ENCODE data around the gene SGCG.
"Not testable (repeated sequence)": the region's sequence is repeated elsewhere in the genome, so short reads cannot be mapped to it uniquely, and the experiment has no call there.

DNA sequence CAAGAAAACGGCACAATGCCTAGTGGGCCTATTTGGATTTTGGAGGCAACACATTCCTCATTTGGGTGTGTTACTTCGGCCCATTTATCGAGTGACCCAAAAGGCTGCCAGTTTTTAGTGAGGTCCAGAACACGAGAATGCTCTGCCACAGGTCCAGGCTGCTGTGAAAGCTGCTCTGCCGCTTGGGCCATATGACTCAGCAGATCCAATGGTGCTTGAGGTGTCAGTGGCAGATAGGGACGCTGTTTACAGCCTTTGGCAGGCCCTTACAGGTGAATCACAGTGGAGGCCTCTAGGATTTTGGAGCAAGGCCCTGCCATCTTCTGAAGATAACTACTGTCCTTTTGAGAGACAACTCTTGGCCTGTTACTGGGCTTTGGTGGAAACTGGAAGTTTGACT, 134.1 kb downstream of the SGCG start:
- not testable (repeated sequence) for TF ChIP-seq POLR2A (IDR thresholded peaks at IDR 0.05; ENCODE audit: low read depth, low read length); LARP7 (IDR thresholded peaks at IDR 0.05); RELA (IDR thresholded peaks at IDR 0.05; ENCODE audit: borderline replicate concordance, partially characterized antibody); BHLHE40 (IDR thresholded peaks at IDR 0.05; ENCODE audit: borderline replicate concordance in 1 of 2, low read depth in 2 of 2, low read length in 1 of 2); SIX5 (IDR thresholded peaks at IDR 0.05; ENCODE audit: low read depth, low read length, severe bottlenecking); ETV6 (conservative IDR thresholded peaks at IDR 0.05 in 1 of 2, IDR thresholded peaks at IDR 0.05 in 1 of 2; ENCODE audit: borderline replicate concordance in 1 of 2, low read depth in 1 of 2); HDAC2 (IDR thresholded peaks at IDR 0.05); GABPA (IDR thresholded peaks at IDR 0.05; ENCODE audit: low read depth); JUNB (IDR thresholded peaks at IDR 0.05); HDAC6 (IDR thresholded peaks at IDR 0.05; ENCODE audit: unreplicated experiment)
- TF ChIP-seq, protein P1, sequence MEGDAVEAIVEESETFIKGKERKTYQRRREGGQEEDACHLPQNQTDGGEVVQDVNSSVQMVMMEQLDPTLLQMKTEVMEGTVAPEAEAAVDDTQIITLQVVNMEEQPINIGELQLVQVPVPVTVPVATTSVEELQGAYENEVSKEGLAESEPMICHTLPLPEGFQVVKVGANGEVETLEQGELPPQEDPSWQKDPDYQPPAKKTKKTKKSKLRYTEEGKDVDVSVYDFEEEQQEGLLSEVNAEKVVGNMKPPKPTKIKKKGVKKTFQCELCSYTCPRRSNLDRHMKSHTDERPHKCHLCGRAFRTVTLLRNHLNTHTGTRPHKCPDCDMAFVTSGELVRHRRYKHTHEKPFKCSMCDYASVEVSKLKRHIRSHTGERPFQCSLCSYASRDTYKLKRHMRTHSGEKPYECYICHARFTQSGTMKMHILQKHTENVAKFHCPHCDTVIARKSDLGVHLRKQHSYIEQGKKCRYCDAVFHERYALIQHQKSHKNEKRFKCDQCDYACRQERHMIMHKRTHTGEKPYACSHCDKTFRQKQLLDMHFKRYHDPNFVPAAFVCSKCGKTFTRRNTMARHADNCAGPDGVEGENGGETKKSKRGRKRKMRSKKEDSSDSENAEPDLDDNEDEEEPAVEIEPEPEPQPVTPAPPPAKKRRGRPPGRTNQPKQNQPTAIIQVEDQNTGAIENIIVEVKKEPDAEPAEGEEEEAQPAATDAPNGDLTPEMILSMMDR (IDR thresholded peaks at IDR 0.05 in 2 of 3, conservative IDR thresholded peaks at IDR 0.05 in 1 of 3; ENCODE audit: control insufficient read depth in 2 of 3, extremely low read depth in 1 of 3, insufficient read depth in 1 of 3, low read depth in 3 of 3, low read length in 3 of 3), result not testable (repeated sequence)
- TF ChIP-seq, protein P2, sequence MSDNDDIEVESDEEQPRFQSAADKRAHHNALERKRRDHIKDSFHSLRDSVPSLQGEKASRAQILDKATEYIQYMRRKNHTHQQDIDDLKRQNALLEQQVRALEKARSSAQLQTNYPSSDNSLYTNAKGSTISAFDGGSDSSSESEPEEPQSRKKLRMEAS (IDR thresholded peaks at IDR 0.05; ENCODE audit: low read depth, low read length), result not testable (repeated sequence)
- TF ChIP-seq, protein P3, sequence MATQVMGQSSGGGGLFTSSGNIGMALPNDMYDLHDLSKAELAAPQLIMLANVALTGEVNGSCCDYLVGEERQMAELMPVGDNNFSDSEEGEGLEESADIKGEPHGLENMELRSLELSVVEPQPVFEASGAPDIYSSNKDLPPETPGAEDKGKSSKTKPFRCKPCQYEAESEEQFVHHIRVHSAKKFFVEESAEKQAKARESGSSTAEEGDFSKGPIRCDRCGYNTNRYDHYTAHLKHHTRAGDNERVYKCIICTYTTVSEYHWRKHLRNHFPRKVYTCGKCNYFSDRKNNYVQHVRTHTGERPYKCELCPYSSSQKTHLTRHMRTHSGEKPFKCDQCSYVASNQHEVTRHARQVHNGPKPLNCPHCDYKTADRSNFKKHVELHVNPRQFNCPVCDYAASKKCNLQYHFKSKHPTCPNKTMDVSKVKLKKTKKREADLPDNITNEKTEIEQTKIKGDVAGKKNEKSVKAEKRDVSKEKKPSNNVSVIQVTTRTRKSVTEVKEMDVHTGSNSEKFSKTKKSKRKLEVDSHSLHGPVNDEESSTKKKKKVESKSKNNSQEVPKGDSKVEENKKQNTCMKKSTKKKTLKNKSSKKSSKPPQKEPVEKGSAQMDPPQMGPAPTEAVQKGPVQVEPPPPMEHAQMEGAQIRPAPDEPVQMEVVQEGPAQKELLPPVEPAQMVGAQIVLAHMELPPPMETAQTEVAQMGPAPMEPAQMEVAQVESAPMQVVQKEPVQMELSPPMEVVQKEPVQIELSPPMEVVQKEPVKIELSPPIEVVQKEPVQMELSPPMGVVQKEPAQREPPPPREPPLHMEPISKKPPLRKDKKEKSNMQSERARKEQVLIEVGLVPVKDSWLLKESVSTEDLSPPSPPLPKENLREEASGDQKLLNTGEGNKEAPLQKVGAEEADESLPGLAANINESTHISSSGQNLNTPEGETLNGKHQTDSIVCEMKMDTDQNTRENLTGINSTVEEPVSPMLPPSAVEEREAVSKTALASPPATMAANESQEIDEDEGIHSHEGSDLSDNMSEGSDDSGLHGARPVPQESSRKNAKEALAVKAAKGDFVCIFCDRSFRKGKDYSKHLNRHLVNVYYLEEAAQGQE (IDR thresholded peaks at IDR 0.05; ENCODE audit: low read depth, low read length), result not testable (repeated sequence)
- TF ChIP-seq, protein P4, sequence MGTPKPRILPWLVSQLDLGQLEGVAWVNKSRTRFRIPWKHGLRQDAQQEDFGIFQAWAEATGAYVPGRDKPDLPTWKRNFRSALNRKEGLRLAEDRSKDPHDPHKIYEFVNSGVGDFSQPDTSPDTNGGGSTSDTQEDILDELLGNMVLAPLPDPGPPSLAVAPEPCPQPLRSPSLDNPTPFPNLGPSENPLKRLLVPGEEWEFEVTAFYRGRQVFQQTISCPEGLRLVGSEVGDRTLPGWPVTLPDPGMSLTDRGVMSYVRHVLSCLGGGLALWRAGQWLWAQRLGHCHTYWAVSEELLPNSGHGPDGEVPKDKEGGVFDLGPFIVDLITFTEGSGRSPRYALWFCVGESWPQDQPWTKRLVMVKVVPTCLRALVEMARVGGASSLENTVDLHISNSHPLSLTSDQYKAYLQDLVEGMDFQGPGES (IDR thresholded peaks at IDR 0.05), result not testable (repeated sequence)

Measured in GM12878 (cell line).